Esophagus muscularis mucosa (tissue), 4 donors: ENCODE measurements around the gene DOCK6. TPM values are rescaled to one million over a fixed set of nuclear protein-coding genes. Genes with fewer than 3 reads are reported as not detected.
A peak's percentile ranks its signal among the peaks of the same experiment; 100 is the strongest.

Experiments used
- DNase-seq: peaks from one replicate; pipeline ENCODE4 v3.0.0-alpha.2; 2017; ENCODE audit errors: extremely low spot score
- H3K27ac ChIP-seq, 4 donors: fragments of 200-600 bp; sonication (generic); replicated peaks in 1 of 4; 1 replicate in 3 of 4; 2 replicates in 1 of 4; pipeline ENCODE4 v1.5.1; 2016 to 2019; ENCODE audit warnings: mild to moderate bottlenecking in 1 of 4
- H3K27me3 ChIP-seq, 4 donors: fragments of 200-600 bp; sonication (generic); one replicate each; pipeline versions ENCODE4 v1.5.1 to v1.6.0; 2016 to 2019
- H3K36me3 ChIP-seq, 4 donors: fragments of 200-600 bp; sonication (generic); one replicate each; pipeline ENCODE4 v1.5.1; 2016 to 2019
- H3K4me1 ChIP-seq, 4 donors: fragments of 200-600 bp; sonication (generic); one replicate each; pipeline ENCODE4 v1.5.1; 2016 to 2019
- H3K4me3 ChIP-seq, 4 donors: fragments of 200-600 bp; sonication (generic); 1 replicate in 2 of 4; 2 replicates in 2 of 4; pipeline ENCODE4 v1.5.1; 2016 to 2019; ENCODE audit warnings: mild to moderate bottlenecking in 4 of 4, moderate library complexity in 1 of 4
- H3K9me3 ChIP-seq, 4 donors: fragments of 200-600 bp; sonication (generic); 1 replicate in 3 of 4; 2 replicates in 1 of 4; pipeline ENCODE4 v1.5.1; 2016 to 2019
- EP300 ChIP-seq: sonication (generic); formaldehyde crosslinking; IDR thresholded peaks from one replicate; pipeline ENCODE4 v1.6.1; 2017; ENCODE audit warnings: antibody characterized with exemption
- POLR2A ChIP-seq: fragments of 450-650 bp; IDR thresholded peaks from one replicate; pipeline ENCODE4 v1.6.1; 2017; ENCODE audit warnings: antibody characterized with exemption, moderate library complexity, mild to moderate bottlenecking, low read depth
- POLR2AphosphoS5 ChIP-seq, 2 donors: sonication (generic); formaldehyde crosslinking; IDR thresholded peaks; one replicate each; pipeline ENCODE4 v1.6.1; 2017; ENCODE audit warnings: antibody characterized with exemption in 2 of 2
- WGBS: methylation state at CpG from one replicate; pipeline ENCODE4 v1.1.5; 2018; 5-methylcytosine and 5-hydroxymethylcytosine counted together
- intact Hi-C: fragments of 100-400 bp; cut with DNase I; formaldehyde crosslinking; loops from one replicate; pipeline ENCODE4 v1.15.1; 2023
- total RNA-seq, 4 donors: library from RNA; depleted of rRNA; stranded (reverse); fragments of >200 nt; gene quantifications; one replicate each; pipeline versions ENCODE4 v1.1.0 to v1.2.1, GENCODE V29; 2016
- TF ChIP-seq, protein P1 (sequence below), 3 experiments: fragments of 200-600 bp in 2 of 3; fragments of 450-650 bp in 1 of 3; sonication (generic) in 2 of 3; IDR thresholded peaks; one replicate each; pipeline ENCODE4 v1.5.1; 2017 to 2019; ENCODE audit warnings: antibody characterized with exemption in 3 of 3, mild to moderate bottlenecking in 2 of 3, moderate library complexity in 1 of 3

Gene DOCK6
- total RNA-seq, 4 donors from 2014 or later: 32.6 to 51.0 (median 40.1) TPM

DNA sequence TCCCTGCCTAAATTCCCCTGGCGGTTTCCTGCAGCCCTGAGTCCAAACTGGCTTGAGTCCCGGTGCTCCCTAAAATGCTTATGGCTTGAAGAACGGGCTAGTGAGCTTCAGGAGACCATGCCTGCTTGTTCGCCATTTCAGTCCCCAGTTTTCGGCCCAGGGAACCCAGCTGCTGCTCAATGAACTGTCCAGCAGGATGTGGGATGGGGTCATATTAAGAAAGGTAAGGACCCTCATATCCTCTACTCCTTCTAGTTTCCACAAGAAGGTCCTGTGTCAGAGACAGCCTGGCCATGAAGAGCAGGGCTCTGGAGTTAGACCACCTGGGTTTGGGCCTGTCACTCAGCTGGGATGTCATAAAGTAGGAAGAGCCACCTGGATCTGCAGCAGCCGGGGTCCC lies 89.7 kb downstream of the DOCK6 start:
- no peaks in the 10 kb centered on the region for H3K9me3 ChIP-seq
- peaks cover 7 to 73% (median 59%) of the 10 kb centered on the region in 4 donors for H3K4me1 ChIP-seq
- WGBS: 75% methylated on average over 6 of the region's 6 CpGs
- no peak for DNase-seq
- peaks cover 87 to 100% (median 98%) of the 10 kb centered on the region in 4 donors for H3K36me3 ChIP-seq
- H3K27me3 ChIP-seq: no peaks in the 10 kb centered on the region
- no peak overlapping the region for H3K4me3 ChIP-seq
- TF ChIP-seq POLR2AphosphoS5 (IDR thresholded peaks at IDR 0.05) (no peak), EP300 (no peak), POLR2A (no peak)
- TF ChIP-seq, protein P1, sequence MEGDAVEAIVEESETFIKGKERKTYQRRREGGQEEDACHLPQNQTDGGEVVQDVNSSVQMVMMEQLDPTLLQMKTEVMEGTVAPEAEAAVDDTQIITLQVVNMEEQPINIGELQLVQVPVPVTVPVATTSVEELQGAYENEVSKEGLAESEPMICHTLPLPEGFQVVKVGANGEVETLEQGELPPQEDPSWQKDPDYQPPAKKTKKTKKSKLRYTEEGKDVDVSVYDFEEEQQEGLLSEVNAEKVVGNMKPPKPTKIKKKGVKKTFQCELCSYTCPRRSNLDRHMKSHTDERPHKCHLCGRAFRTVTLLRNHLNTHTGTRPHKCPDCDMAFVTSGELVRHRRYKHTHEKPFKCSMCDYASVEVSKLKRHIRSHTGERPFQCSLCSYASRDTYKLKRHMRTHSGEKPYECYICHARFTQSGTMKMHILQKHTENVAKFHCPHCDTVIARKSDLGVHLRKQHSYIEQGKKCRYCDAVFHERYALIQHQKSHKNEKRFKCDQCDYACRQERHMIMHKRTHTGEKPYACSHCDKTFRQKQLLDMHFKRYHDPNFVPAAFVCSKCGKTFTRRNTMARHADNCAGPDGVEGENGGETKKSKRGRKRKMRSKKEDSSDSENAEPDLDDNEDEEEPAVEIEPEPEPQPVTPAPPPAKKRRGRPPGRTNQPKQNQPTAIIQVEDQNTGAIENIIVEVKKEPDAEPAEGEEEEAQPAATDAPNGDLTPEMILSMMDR (IDR thresholded peaks at IDR 0.05): no peak
- intact Hi-C loops: no loop called here
- peak overlapping the region; percentile 82 to 92 (median 92) for H3K27ac ChIP-seq

DNA sequence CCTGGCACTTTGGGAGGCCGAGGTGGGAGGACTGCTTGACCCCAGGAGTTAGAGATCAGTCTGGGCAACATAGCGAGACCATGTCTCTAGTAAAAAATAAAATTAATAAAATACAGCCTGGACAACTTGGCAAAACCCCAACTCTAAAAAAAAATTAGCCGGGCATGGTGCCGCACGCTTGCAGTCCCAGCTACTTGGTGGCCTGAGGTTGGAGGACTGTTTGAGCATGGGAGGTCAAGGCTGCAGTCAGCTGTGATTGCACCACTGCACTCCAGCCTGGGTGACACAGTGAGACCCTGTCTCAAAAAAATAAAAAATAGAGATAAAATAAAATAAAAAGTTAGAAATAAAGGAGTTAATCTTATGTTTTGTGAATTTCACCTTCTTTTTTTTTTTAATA lies 91.2 kb downstream of the DOCK6 start:
- no peak for DNase-seq
- peak overlapping the region; percentile 82 to 92 (median 92) for H3K27ac ChIP-seq
- H3K9me3 ChIP-seq: no peaks in the 10 kb centered on the region
- TF ChIP-seq, protein P1 (IDR thresholded peaks at IDR 0.05): no peak
- TF ChIP-seq POLR2AphosphoS5 (IDR thresholded peaks at IDR 0.05): peak in 1 of 2 donors; percentile 16
- no peak for TF ChIP-seq POLR2A
- TF ChIP-seq EP300: no peak
- H3K27me3 ChIP-seq: no peaks in the 10 kb centered on the region
- H3K4me1 ChIP-seq: peaks cover 18 to 86% (median 69%) of the 10 kb centered on the region in 4 donors
- H3K4me3 ChIP-seq: no peak overlapping the region
- intact Hi-C loops: no loop called here
- 69% methylated on average over 4 of the region's 5 CpGs for WGBS
- H3K36me3 ChIP-seq: peaks cover 77 to 100% (median 98%) of the 10 kb centered on the region in 4 donors

DNA sequence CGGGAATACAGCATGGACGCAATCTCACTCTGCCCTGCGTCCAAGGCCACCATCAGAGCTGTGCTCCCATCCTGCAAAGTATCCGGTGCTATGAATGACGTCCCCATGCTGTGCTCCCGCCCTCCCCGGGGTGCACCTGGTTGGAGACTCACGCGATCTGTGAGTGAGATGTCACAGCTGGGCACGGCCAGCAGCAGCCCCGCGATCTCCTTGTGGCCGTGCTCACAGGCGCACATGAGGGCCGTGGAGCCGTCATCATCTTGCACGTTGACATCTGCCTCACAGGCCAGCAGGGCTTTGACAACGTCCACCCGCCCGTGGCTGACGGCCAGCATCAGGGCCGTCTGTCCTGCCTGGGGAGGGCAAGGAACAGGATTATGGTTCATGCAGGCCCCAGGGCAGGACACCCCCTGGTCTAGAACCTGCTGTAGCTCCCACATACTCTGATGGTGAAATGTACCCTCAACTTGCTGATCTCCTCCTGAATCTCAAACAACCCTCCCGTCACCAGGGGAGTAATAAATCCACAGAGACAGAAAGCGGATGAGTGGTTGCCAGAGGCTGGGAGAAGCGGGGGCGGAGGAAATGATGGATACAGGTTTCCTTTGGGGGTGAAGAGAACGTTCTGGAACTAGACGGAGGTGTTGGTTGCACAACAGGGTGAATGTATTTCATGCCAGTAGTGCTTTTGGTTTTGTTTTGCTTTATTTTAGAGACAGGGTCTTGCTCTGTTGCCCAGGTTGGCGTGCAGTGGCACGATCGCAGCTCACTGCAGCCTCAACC lies 92.2 kb downstream of the DOCK6 start:
- peak overlapping the region; percentile 82 to 92 (median 92) for H3K27ac ChIP-seq

DNA sequence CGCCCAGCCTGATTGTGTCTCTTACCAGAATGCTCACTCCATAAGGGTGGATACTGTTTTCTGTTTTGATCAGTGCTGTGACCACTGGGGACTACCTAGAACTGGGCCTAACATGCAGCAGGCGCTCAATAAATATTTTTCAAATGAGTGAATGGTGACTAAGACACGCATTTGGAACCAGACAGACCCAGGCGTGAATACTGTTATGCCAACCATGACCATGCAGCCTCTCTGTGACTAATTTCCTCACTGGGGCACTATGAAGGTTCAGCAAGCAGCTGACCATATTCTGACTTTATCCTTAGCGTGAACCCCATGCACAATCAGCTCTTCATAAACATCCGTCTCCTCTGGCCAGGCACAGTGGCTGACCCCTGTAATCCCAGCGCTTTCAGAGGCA lies 93.8 kb downstream of the DOCK6 start:
- intact Hi-C loops: no loop called here

More for the DNA sequence above, 92.2 kb downstream of the DOCK6 start:
- Histone ChIP-seq H3K4me3 (no peak overlapping the region), H3K27me3 (no peaks in the 10 kb centered on the region), H3K9me3 (no peaks in the 10 kb centered on the region), H3K4me1 (peaks cover 28 to 91% (median 80%) of the 10 kb centered on the region in 4 donors), H3K36me3 (peaks cover 67 to 95% (median 93%) of the 10 kb centered on the region in 4 donors)
- intact Hi-C loops: no loop called here
- WGBS: 86% methylated on average over 14 of the region's 31 CpGs
- DNase-seq: no peak
- TF ChIP-seq POLR2A (no peak), POLR2AphosphoS5 (IDR thresholded peaks at IDR 0.05) (peak in 1 of 2 donors; percentile 42)

DNA sequence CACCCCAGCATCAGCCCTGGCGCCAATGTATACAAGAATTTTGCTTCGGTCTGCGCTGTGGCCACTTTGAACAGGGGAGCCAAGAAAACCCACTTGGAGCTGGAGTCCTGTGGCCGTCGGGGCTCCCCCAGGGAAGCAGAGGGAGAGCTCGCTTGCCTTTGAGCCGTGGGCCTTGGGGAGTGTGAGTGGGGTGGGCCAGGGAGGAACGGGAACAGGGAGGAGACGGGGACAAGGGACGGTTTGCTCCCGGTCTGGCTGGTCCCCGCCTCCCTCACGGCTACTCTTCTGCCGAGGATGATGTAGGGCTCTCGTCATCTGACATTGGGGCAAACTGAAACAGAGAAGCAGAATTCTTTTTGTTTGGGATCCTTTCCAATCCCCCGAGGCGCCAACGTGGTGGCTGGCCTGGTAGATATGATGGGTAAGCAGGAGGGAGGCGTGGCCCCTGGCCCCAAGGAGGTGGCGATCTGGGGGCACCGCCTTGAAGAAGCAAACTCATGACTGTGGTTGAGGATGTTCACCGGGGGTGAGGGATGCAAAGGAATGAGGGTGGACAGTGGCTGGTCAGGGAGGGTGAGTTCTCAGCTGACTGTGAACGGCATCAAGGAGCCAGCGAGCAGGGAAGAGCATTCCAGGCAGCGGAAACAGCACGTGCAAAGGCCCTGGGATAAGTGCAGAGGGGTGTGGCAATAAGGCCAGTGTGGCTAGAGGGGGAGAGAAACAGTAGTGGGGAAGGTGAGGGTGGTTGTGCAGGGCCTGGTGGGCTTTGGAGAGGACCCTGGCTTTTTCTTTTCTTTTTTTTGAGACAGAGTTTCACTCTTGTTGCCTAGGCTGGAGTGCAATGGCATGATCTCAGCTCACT lies 95.8 kb downstream of the DOCK6 start:
- peak overlapping the region; percentile 82 to 92 (median 92) for H3K27ac ChIP-seq
- H3K4me1 ChIP-seq: peaks cover 51 to 96% (median 87%) of the 10 kb centered on the region in 4 donors
- DNase-seq: no peak
- H3K4me3 ChIP-seq: no peak overlapping the region
- WGBS: 47% methylated on average over 25 of the region's 26 CpGs
- TF ChIP-seq, protein P1 (IDR thresholded peaks at IDR 0.05): no peak
- peak; percentile 23 for TF ChIP-seq EP300
- peak; percentile 58 to 76 for TF ChIP-seq POLR2AphosphoS5 (IDR thresholded peaks at IDR 0.05)
- H3K27me3 ChIP-seq: no peaks in the 10 kb centered on the region
- peaks cover 33 to 67% (median 62%) of the 10 kb centered on the region in 4 donors for H3K36me3 ChIP-seq
- intact Hi-C loops: no loop called here
- no peaks in the 10 kb centered on the region for H3K9me3 ChIP-seq

More for the DNA sequence above, 93.8 kb downstream of the DOCK6 start:
- peaks cover 51 to 86% (median 80%) of the 10 kb centered on the region in 4 donors for H3K36me3 ChIP-seq
- H3K4me3 ChIP-seq: no peak overlapping the region
- TF ChIP-seq POLR2AphosphoS5 (IDR thresholded peaks at IDR 0.05): peak in 1 of 2 donors; percentile 61
- no peak for TF ChIP-seq POLR2A
- peaks cover 43 to 97% (median 95%) of the 10 kb centered on the region in 4 donors for H3K4me1 ChIP-seq
- no peaks in the 10 kb centered on the region for H3K9me3 ChIP-seq
- peak overlapping the region; percentile 82 to 92 (median 92) for H3K27ac ChIP-seq
- H3K27me3 ChIP-seq: no peaks in the 10 kb centered on the region
- no peak for DNase-seq
- 43% methylated on average over 7 of the region's 7 CpGs for whole genome bisulfite sequencing
